Endothelial cell of umbilical vein (primary cell): ENCODE results near the gene ANXA2R. TPM values are rescaled to one million over a fixed set of nuclear protein-coding genes. Genes with fewer than 3 reads are reported as not detected.

Experiments used
- BruUV-seq: library from RNA; stranded (reverse); fragments of 400-500 nt; replicated peaks from 2 replicates; lab custom pipeline; 2021; lab: Mats Ljungman, UMichigan
- CTCF ChIA-PET: fragments of 300-600, 350-600 bp; sonication (Branson Sonifier 250); formaldehyde crosslinking; loops from one replicate; lab custom pipeline; 2021; ENCODE audit warnings: antibody characterized with exemption, inconsistent platforms; lab: Charles Lee
- POLR2A ChIA-PET: fragments of 300-600, 350-600 bp; sonication (Branson Sonifier 250); formaldehyde crosslinking; loops from one replicate; lab custom pipeline; 2021; ENCODE audit warnings: antibody characterized with exemption, inconsistent platforms; lab: Charles Lee
- DNase-seq: peaks from one replicate; pipeline ENCODE4 v3.0.0-alpha.2; 2011; ENCODE audit warnings: low read depth, low spot score
- FAIRE-seq: peaks from 2 replicates; lab custom pipeline; 2011; peaks lifted over from hg19 to GRCh38; lab: Jason Lieb, UNC
- H2AFZ ChIP-seq: 2 replicates; pipeline ENCODE4 v1.6.0; 2012; ENCODE audit warnings: low read depth, low read length, control low read depth, inconsistent platforms
- H3K27ac ChIP-seq: 2 replicates; pipeline ENCODE4 v1.5.1; 2011; ENCODE audit warnings: low read depth, mild to moderate bottlenecking, control low read depth, low read length, moderate library complexity; ENCODE audit not compliant: insufficient read depth
- H3K27me3 ChIP-seq, 2 experiments: 2 replicates each; pipeline versions ENCODE4 v1.6.0 to v1.6.1; 2011; ENCODE audit warnings: low read length in 2 of 2, mixed read lengths in 1 of 2; ENCODE audit not compliant: control insufficient read depth in 2 of 2, insufficient read depth in 2 of 2
- H3K36me3 ChIP-seq, 2 experiments: 2 replicates in 1 of 2; 3 replicates in 1 of 2; pipeline ENCODE4 v1.5.1; 2011; ENCODE audit warnings: low read length in 2 of 2, mild to moderate bottlenecking in 1 of 2, moderate library complexity in 1 of 2; ENCODE audit not compliant: control insufficient read depth in 2 of 2, insufficient read depth in 2 of 2; ENCODE audit errors: extremely low read depth in 1 of 2
- H3K4me1 ChIP-seq: 3 replicates; pipeline ENCODE4 v1.5.1; 2011; ENCODE audit warnings: mild to moderate bottlenecking, low read length; ENCODE audit not compliant: control insufficient read depth, insufficient read depth; ENCODE audit errors: extremely low read depth
- H3K4me2 ChIP-seq: 2 replicates; pipeline ENCODE4 v1.6.1; 2011; ENCODE audit warnings: low read length, control low read depth, mixed read lengths; ENCODE audit not compliant: insufficient read depth
- H3K4me3 ChIP-seq, 3 experiments: fragments of 200-600 bp in 1 of 3; sonication (generic), shearing (Covaris generic) in 1 of 3; replicated peaks in 1 of 3; 2 replicates each; pipeline ENCODE4 v1.5.1; 2011 to 2016; ENCODE audit warnings: control low read depth in 3 of 3, low read length in 3 of 3, mild to moderate bottlenecking in 2 of 3, inconsistent platforms in 1 of 3, low read depth in 1 of 3, moderate library complexity in 1 of 3; ENCODE audit not compliant: insufficient read depth in 1 of 3
- H3K79me2 ChIP-seq: 2 replicates; pipeline ENCODE4 v1.6.0; 2012; ENCODE audit warnings: low read length, inconsistent platforms; ENCODE audit not compliant: control insufficient read depth, insufficient read depth
- H3K9ac ChIP-seq: replicated peaks from 2 replicates; pipeline ENCODE3; 2011; ENCODE audit warnings: low read length, control low read depth; ENCODE audit not compliant: insufficient read depth; ENCODE audit errors: extremely low read depth
- H3K9me1 ChIP-seq: replicated peaks from 3 replicates; pipeline ENCODE4 v1.6.0; 2011; ENCODE audit warnings: mild to moderate bottlenecking, low read length; ENCODE audit not compliant: control insufficient read depth, insufficient read depth; ENCODE audit errors: extremely low read depth
- H3K9me3 ChIP-seq: replicated peaks from 2 replicates; pipeline ENCODE4 v1.5.1; 2012; ENCODE audit warnings: low read length, inconsistent platforms; ENCODE audit not compliant: control insufficient read depth, insufficient read depth
- H4K20me1 ChIP-seq: replicated peaks from 2 replicates; pipeline ENCODE3; 2011; ENCODE audit warnings: mild to moderate bottlenecking, low read length; ENCODE audit not compliant: control insufficient read depth, insufficient read depth; ENCODE audit errors: extremely low read depth
- GATA2 ChIP-seq: IDR thresholded peaks from 2 replicates; pipeline ENCODE4 v1.7.0; 2011; ENCODE audit warnings: low read depth, mild to moderate bottlenecking, moderate library complexity, mixed read lengths, low read length; ENCODE audit not compliant: insufficient read length, insufficient read depth
- MYC ChIP-seq: IDR thresholded peaks from one replicate; pipeline ENCODE4 v1.6.1; 2011; ENCODE audit warnings: mild to moderate bottlenecking, low read depth, low read length
- POLR2AphosphoS5 ChIP-seq: IDR thresholded peaks from 2 replicates; pipeline ENCODE4 v1.6.1; 2012; ENCODE audit warnings: low read depth, mild to moderate bottlenecking, control low read depth, low read length, moderate library complexity; ENCODE audit not compliant: insufficient read depth
- dilution Hi-C: fragments of 300-500 bp; cut with MboI; formaldehyde crosslinking; loops from one replicate; pipeline ENCODE4 v1.15.0; 2019; ENCODE audit warnings: low sequenced_read_pairs; ENCODE audit not compliant: extremely low pct_ligation_motif_present
- intact Hi-C: fragments of 100-400 bp; cut with micrococcal nuclease; formaldehyde crosslinking; loops from one replicate; pipeline ENCODE4 v1.10.0; 2022
- polyA plus RNA-seq, 4 experiments: library from polyadenylated mRNA; depleted of rRNA in 3 of 4; stranded (reverse) in 3 of 4; unstranded in 1 of 4; fragments of >200 nt; gene quantifications; 2 replicates each; pipeline versions ENCODE4 v1.2.1 to v1.2.3, GENCODE V29; 2011 to 2012; ENCODE audit warnings: missing spikeins in 1 of 4
- total RNA-seq: library from RNA; stranded (reverse); gene quantifications from 2 replicates; pipeline ENCODE4 v1.2.3, GENCODE V29; 2021
- TF ChIP-seq, protein P1 (sequence below), 2 donors: IDR thresholded peaks; 1 replicate in 1 of 2; 2 replicates in 1 of 2; pipeline ENCODE4 v1.5.1; 2011; ENCODE audit warnings: low read length in 2 of 2, mild to moderate bottlenecking in 2 of 2, moderate library complexity in 2 of 2, control low read depth in 1 of 2, inconsistent platforms in 1 of 2, low read depth in 1 of 2; ENCODE audit not compliant: insufficient read depth in 1 of 2; ENCODE audit errors: extremely low read depth in 1 of 2

Gene ANXA2R
- total and polyA plus RNA-seq, 2 donors (not counting 3 experiments of a cell fraction or from before 2014, with no cell fraction given): 6.6 to 10.4 TPM

GRCh38 chr5:43042626-43043399, 2.7 kb upstream of the ANXA2R start:
- peak overlapping the region; percentile 50 for H2AFZ ChIP-seq
- FAIRE-seq (peak; percentile 86), DNase-seq (peak; percentile 77)
- H3K4me3 ChIP-seq: peak overlapping the region; percentile 21 to 87 (median 54)
- H4K20me1 ChIP-seq: no peaks in the 10 kb centered on the region
- H3K9me3 ChIP-seq: no peaks in the 10 kb centered on the region
- no peaks in the 10 kb centered on the region for H3K9me1 ChIP-seq
- H3K79me2 ChIP-seq: peaks cover 41% of the 10 kb centered on the region
- no TSS peak for BruUV-seq
- no peaks in the 10 kb centered on the region for H3K36me3 ChIP-seq
- dilution Hi-C loops (no loop called here), intact Hi-C loops (no loop called here)
- peak overlapping the region; percentile 77 for H3K27ac ChIP-seq
- peak overlapping the region; percentile 85 for H3K4me2 ChIP-seq
- peak overlapping the region; percentile 75 for H3K9ac ChIP-seq
- TF ChIP-seq MYC: no peak
- TF ChIP-seq, protein P1, sequence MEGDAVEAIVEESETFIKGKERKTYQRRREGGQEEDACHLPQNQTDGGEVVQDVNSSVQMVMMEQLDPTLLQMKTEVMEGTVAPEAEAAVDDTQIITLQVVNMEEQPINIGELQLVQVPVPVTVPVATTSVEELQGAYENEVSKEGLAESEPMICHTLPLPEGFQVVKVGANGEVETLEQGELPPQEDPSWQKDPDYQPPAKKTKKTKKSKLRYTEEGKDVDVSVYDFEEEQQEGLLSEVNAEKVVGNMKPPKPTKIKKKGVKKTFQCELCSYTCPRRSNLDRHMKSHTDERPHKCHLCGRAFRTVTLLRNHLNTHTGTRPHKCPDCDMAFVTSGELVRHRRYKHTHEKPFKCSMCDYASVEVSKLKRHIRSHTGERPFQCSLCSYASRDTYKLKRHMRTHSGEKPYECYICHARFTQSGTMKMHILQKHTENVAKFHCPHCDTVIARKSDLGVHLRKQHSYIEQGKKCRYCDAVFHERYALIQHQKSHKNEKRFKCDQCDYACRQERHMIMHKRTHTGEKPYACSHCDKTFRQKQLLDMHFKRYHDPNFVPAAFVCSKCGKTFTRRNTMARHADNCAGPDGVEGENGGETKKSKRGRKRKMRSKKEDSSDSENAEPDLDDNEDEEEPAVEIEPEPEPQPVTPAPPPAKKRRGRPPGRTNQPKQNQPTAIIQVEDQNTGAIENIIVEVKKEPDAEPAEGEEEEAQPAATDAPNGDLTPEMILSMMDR (IDR thresholded peaks at IDR 0.05; ENCODE audit: extremely low read depth in 1 of 2, insufficient read depth in 1 of 2, low read depth in 1 of 2, low read length in 2 of 2): peak in 1 of 2 donors; percentile 8
- H3K27me3 ChIP-seq: no peaks in the 10 kb centered on the region
- ChIA-PET POLR2A (interaction anchor here (1.1 to 2.4 kb wide), 3 partner anchors 49 to 93 kb away, joined by 3 to 9 read pairs (median 5); no protein-coding TSS in a partner anchor), CTCF (interaction anchor here (1.0 to 5.7 kb wide), 8 partner anchors 19 to 263 kb away, joined by 3 to 140 read pairs (median 38); no protein-coding TSS in a partner anchor)
- H3K4me1 ChIP-seq: peaks cover 22% of the 10 kb centered on the region

DNA sequence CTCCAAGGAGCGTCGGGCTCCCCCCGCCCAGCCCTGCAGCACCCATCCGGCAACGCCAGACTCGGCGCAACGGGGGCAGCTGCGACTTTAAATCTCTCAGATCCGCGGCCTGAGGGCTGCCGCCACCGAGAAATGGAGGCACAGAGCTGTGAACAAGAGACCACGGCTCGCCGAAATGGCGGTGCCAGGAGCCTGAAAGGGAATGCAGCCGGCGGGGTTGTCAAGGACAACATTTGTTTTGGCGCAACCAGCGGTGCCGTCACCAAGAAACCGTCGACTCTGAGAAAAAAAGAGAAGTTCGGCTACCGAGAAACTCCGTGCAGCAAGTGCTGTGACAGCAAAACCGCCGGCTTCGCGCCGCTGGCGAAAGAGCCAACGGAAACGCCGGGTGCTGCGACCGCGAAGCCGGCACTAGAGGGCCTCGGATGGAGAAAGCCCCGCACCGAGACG, 2.1 kb upstream of the ANXA2R start:
- ChIA-PET CTCF (interaction anchor here (1.0 to 5.7 kb wide), 11 partner anchors 19 to 264 kb away, joined by 3 to 140 read pairs (median 12); no protein-coding TSS in a partner anchor), POLR2A (interaction anchor here (1.1 to 2.4 kb wide), 4 partner anchors 25 to 92 kb away, joined by 3 to 9 read pairs (median 6); no protein-coding TSS in a partner anchor)
- BruUV-seq: no TSS peak
- Histone ChIP-seq H3K4me3 (peak overlapping the region; percentile 51 to 87 (median 54)), H3K4me1 (peaks cover 24% of the 10 kb centered on the region), H3K36me3 (no peaks in the 10 kb centered on the region), H4K20me1 (no peaks in the 10 kb centered on the region), H3K79me2 (peaks cover 46% of the 10 kb centered on the region), H3K9me3 (no peaks in the 10 kb centered on the region), H3K9ac (peak overlapping the region; percentile 75), H3K4me2 (peak overlapping the region; percentile 85), H3K27me3 (no peaks in the 10 kb centered on the region), H3K27ac (peak overlapping the region; percentile 77), H3K9me1 (no peaks in the 10 kb centered on the region), H2AFZ (peak overlapping the region; percentile 50)
- DNase-seq (no peak), FAIRE-seq (peak; percentile 79)
- dilution Hi-C loops: no loop called here
- TF ChIP-seq GATA2 (no peak), POLR2AphosphoS5 (no peak)
- TF ChIP-seq, protein P1 (IDR thresholded peaks at IDR 0.05; ENCODE audit: extremely low read depth in 1 of 2, insufficient read depth in 1 of 2, low read depth in 1 of 2, low read length in 2 of 2): peak; percentile 7 to 35
- intact Hi-C loops: no loop called here
